H9 (cell line): ENCODE data around the gene PEAK3. TPM values are rescaled to one million over a fixed set of nuclear protein-coding genes. Genes with fewer than 3 reads are reported as not detected.

ENCODE experiments used
- DNase-seq: peaks from one replicate; pipeline ENCODE4 v3.0.0-alpha.2; 2017
- H2AFZ ChIP-seq: one replicate; pipeline ENCODE4 v1.6.1; 2013; ENCODE audit warnings: mild to moderate bottlenecking, low read length, control low read depth, moderate library complexity
- H2AK5ac ChIP-seq: 2 replicates; pipeline ENCODE4 v1.6.1; 2013; ENCODE audit warnings: low read length, control low read depth, mixed read lengths; ENCODE audit not compliant: insufficient read length
- H2BK120ac ChIP-seq: one replicate; pipeline ENCODE4 v1.6.1; 2013; ENCODE audit warnings: low read depth, mild to moderate bottlenecking, low read length, control low read depth, inconsistent platforms; ENCODE audit not compliant: poor library complexity, severe bottlenecking
- H2BK12ac ChIP-seq: 2 replicates; pipeline ENCODE4 v1.6.1; 2013; ENCODE audit warnings: low read length, control low read depth, mixed read lengths, low read depth; ENCODE audit not compliant: insufficient read length
- H2BK15ac ChIP-seq: 2 replicates; pipeline ENCODE4 v1.6.1; 2013; ENCODE audit warnings: low read depth, low read length, control low read depth
- H2BK20ac ChIP-seq: one replicate; pipeline ENCODE4 v1.6.1; 2013; ENCODE audit warnings: low read depth, mild to moderate bottlenecking, low read length, control low read depth, inconsistent platforms; ENCODE audit not compliant: poor library complexity, severe bottlenecking
- H2BK5ac ChIP-seq: 2 replicates; pipeline ENCODE4 v1.6.1; 2013; ENCODE audit warnings: low read length, control low read depth, mixed read lengths; ENCODE audit not compliant: insufficient read length
- H3K14ac ChIP-seq: 2 replicates; pipeline ENCODE4 v1.6.1; 2013; ENCODE audit warnings: low read length, control low read depth; ENCODE audit not compliant: insufficient read depth
- H3K18ac ChIP-seq: 2 replicates; pipeline ENCODE4 v1.6.1; 2013; ENCODE audit warnings: low read depth, mild to moderate bottlenecking, mixed read lengths, low read length, control low read depth; ENCODE audit not compliant: insufficient read length
- H3K23ac ChIP-seq: 2 replicates; pipeline ENCODE4 v1.6.1; 2013; ENCODE audit warnings: low read length, control low read depth, mixed read lengths, low read depth; ENCODE audit not compliant: insufficient read length
- H3K23me2 ChIP-seq: 2 replicates; pipeline ENCODE4 v1.6.1; 2013; ENCODE audit warnings: low read depth, mild to moderate bottlenecking, mixed read lengths, low read length, control low read depth; ENCODE audit not compliant: insufficient read length, poor library complexity, severe bottlenecking
- H3K27ac ChIP-seq: 2 replicates; pipeline ENCODE4 v1.5.1; 2013; ENCODE audit warnings: low read length, control low read depth, mixed read lengths, low read depth; ENCODE audit not compliant: insufficient read length
- H3K27me3 ChIP-seq: 2 replicates; pipeline ENCODE4 v1.6.1; 2013; ENCODE audit warnings: low read length, control low read depth, inconsistent platforms; ENCODE audit not compliant: insufficient read depth
- H3K4ac ChIP-seq: 2 replicates; pipeline ENCODE4 v1.6.1; 2013; ENCODE audit warnings: low read depth, mild to moderate bottlenecking, control low read depth, inconsistent platforms, low read length, moderate library complexity
- H3K4me1 ChIP-seq: 2 replicates; pipeline ENCODE4 v1.6.1; 2013; ENCODE audit warnings: low read length, control low read depth, inconsistent platforms; ENCODE audit not compliant: insufficient read depth
- H3K4me2 ChIP-seq: 2 replicates; pipeline ENCODE4 v1.6.1; 2013; ENCODE audit warnings: low read length, control low read depth, mixed read lengths; ENCODE audit not compliant: insufficient read length, insufficient read depth
- H3K56ac ChIP-seq: 2 replicates; pipeline ENCODE4 v1.6.1; 2013; ENCODE audit warnings: low read depth, mild to moderate bottlenecking, mixed read lengths, low read length, control low read depth; ENCODE audit not compliant: insufficient read length
- H3K79me1 ChIP-seq: 2 replicates; pipeline ENCODE4 v1.6.1; 2013; ENCODE audit warnings: low read depth, mild to moderate bottlenecking, moderate library complexity, low read length, control low read depth, inconsistent platforms; ENCODE audit not compliant: insufficient read depth, poor library complexity, severe bottlenecking
- H3K79me2 ChIP-seq: 2 replicates; pipeline ENCODE4 v1.6.1; 2013; ENCODE audit warnings: low read length, control low read depth, inconsistent platforms; ENCODE audit not compliant: insufficient read depth
- H3K9ac ChIP-seq: 2 replicates; pipeline ENCODE4 v1.6.1; 2013; ENCODE audit warnings: low read length, control low read depth, mixed read lengths; ENCODE audit not compliant: insufficient read length; ENCODE audit errors: extremely low read depth
- H3K9me3 ChIP-seq: one replicate; pipeline ENCODE4 v1.6.1; 2013; ENCODE audit warnings: low read depth, low read length, inconsistent platforms; ENCODE audit not compliant: control insufficient read depth
- H3T11ph ChIP-seq: one replicate; pipeline ENCODE4 v1.6.1; 2013; ENCODE audit warnings: mild to moderate bottlenecking, low read length, control low read depth, inconsistent platforms
- H4K20me1 ChIP-seq: one replicate; pipeline ENCODE4 v1.6.1; 2013; ENCODE audit not compliant: control insufficient read depth, insufficient read length, insufficient read depth
- H4K5ac ChIP-seq: 2 replicates; pipeline ENCODE4 v1.6.1; 2013; ENCODE audit warnings: low read depth, mild to moderate bottlenecking, mixed read lengths, low read length, control low read depth; ENCODE audit not compliant: insufficient read length
- H4K8ac ChIP-seq: replicated peaks from 2 replicates; pipeline ENCODE4 v1.6.1; 2013; ENCODE audit warnings: low read length, control low read depth, mixed read lengths, low read depth; ENCODE audit not compliant: insufficient read length
- H4K91ac ChIP-seq: 2 replicates; pipeline ENCODE4 v1.6.1; 2013; ENCODE audit warnings: low read depth, mild to moderate bottlenecking, moderate library complexity, mixed read lengths, low read length, control low read depth; ENCODE audit not compliant: insufficient read length
- H3K27ac Mint-ChIP-seq, 3 experiments: 2 replicates in 2 of 3; 3 replicates in 1 of 3; pipeline ENCODE4 v1.8.0; 2020 to 2021; ENCODE audit warnings: mixed read lengths in 3 of 3, mild to moderate bottlenecking in 1 of 3, moderate library complexity in 1 of 3
- H3K27me3 Mint-ChIP-seq: 2 replicates; pipeline ENCODE4 v1.8.0; 2021; ENCODE audit warnings: low read depth, mild to moderate bottlenecking, moderate library complexity, mixed read lengths
- H3K36me3 Mint-ChIP-seq, 3 experiments: 2 replicates in 2 of 3; 3 replicates in 1 of 3; pipeline ENCODE4 v1.8.0; 2020 to 2021; ENCODE audit warnings: low read depth in 3 of 3, mixed read lengths in 3 of 3; ENCODE audit not compliant: insufficient read depth in 1 of 3
- H3K4me1 Mint-ChIP-seq, 2 experiments: 2 replicates each; pipeline ENCODE4 v1.8.0; 2020; ENCODE audit warnings: mixed read lengths in 2 of 2
- H3K4me3 Mint-ChIP-seq, 2 experiments: 2 replicates in 1 of 2; 3 replicates in 1 of 2; pipeline ENCODE4 v1.8.0; 2020 to 2021; ENCODE audit warnings: mild to moderate bottlenecking in 2 of 2, mixed read lengths in 2 of 2, moderate library complexity in 1 of 2
- H3K9me3 Mint-ChIP-seq, 2 experiments: 2 replicates in 1 of 2; 3 replicates in 1 of 2; pipeline ENCODE4 v1.8.0; 2020; ENCODE audit warnings: mild to moderate bottlenecking in 2 of 2, mixed read lengths in 2 of 2, moderate library complexity in 1 of 2
- WGBS: extraction: QIAGEN DNeasy Blood & Tissue Kit; methylation state at CpG from one replicate; pipeline ENCODE4 v1.1.7; 2013; ENCODE audit warnings: missing lambda C conversion rate, low lambda C conversion rate, mixed read lengths; ENCODE audit not compliant: insufficient read length; ENCODE audit errors: extremely low coverage; 5-methylcytosine and 5-hydroxymethylcytosine counted together
- total RNA-seq: library from RNA; stranded (reverse); gene quantifications from 2 replicates; pipeline ENCODE4 v1.2.1, GENCODE V29; 2021
- TF ChIP-seq, protein P1 (sequence below): fragments of 200-600 bp; sonication (generic); conservative IDR thresholded peaks from 3 replicates; pipeline ENCODE4 v1.8.0; 2021; ENCODE audit warnings: antibody characterized with exemption, mild to moderate bottlenecking

The PEAK3 gene
- total RNA-seq, 1 experiment from 2014 or later = not detected

DNA sequence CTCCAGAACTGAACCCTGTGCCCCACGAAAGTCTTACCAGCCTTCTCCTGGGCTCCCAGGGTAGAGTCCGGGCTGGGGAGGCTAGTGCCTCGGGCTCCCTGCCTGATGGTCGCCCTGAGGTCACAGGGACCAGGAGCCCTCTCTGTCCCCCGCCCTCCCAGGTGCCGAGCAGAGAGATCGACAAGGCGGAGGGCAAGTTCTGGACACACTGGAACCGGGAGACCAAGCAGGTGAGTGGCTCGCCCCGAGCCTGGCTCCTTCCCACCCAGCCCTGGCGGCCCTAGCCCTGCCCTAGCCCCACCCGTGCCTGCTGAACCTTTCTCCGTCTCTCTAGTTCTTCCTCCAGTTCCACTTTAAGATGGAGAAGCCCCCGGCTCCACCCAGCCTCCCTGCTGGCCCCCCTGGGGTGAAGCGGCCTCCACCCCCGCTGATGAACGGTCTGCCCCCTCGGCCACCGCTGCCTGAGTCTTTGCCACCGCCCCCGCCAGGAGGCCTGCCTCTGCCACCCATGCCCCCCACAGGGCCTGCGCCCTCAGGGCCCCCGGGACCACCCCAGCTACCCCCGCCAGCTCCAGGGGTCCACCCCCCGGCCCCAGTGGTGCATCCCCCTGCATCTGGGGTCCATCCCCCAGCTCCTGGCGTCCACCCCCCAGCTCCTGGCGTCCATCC is 34.4 kb downstream of the PEAK3 start:
- Histone ChIP-seq H2BK120ac (no peak overlapping the region), H3K27ac (no peak overlapping the region), H2AK5ac (no peak overlapping the region), H3K18ac (no peak overlapping the region), H3T11ph (no peak overlapping the region), H2BK20ac (no peak overlapping the region), H3K4me1 (no peaks in the 10 kb centered on the region), H3K23me2 (no peaks in the 10 kb centered on the region), H3K23ac (no peak overlapping the region), H4K20me1 (no peaks in the 10 kb centered on the region), H3K4ac (no peak overlapping the region), H3K56ac (no peak overlapping the region), H4K91ac (no peak overlapping the region), H3K9me3 (no peaks in the 10 kb centered on the region), H2BK15ac (no peak overlapping the region), H2BK5ac (no peak overlapping the region), H3K79me2 (peaks cover under 1% of the 10 kb centered on the region; the same call in 1 of the 2 replicates), H3K27me3 (no peaks in the 10 kb centered on the region), H4K5ac (no peak overlapping the region), H4K8ac (no peak overlapping the region), H2AFZ (no peak overlapping the region), H3K14ac (no peak overlapping the region), H3K9ac (no peak overlapping the region), H3K4me2 (no peak overlapping the region), H3K79me1 (peaks cover 2% of the 10 kb centered on the region), H2BK12ac (no peak overlapping the region)
- Mint-ChIP-seq H3K9me3 (no peaks in the 10 kb centered on the region), H3K36me3 (peaks cover 13 to 37% (median 29%) of the 10 kb centered on the region in 3 experiments; a peak in 6 of 7 replicates), H3K4me1 (no peaks in the 10 kb centered on the region), H3K27ac (no peak overlapping the region), H3K4me3 (no peak overlapping the region), H3K27me3 (peaks cover 2% of the 10 kb centered on the region)
- no peak for DNase-seq
- no CpG with 5 or more reads among the region's 28 CpGs for whole genome bisulfite sequencing
- TF ChIP-seq, protein P1, sequence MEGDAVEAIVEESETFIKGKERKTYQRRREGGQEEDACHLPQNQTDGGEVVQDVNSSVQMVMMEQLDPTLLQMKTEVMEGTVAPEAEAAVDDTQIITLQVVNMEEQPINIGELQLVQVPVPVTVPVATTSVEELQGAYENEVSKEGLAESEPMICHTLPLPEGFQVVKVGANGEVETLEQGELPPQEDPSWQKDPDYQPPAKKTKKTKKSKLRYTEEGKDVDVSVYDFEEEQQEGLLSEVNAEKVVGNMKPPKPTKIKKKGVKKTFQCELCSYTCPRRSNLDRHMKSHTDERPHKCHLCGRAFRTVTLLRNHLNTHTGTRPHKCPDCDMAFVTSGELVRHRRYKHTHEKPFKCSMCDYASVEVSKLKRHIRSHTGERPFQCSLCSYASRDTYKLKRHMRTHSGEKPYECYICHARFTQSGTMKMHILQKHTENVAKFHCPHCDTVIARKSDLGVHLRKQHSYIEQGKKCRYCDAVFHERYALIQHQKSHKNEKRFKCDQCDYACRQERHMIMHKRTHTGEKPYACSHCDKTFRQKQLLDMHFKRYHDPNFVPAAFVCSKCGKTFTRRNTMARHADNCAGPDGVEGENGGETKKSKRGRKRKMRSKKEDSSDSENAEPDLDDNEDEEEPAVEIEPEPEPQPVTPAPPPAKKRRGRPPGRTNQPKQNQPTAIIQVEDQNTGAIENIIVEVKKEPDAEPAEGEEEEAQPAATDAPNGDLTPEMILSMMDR = no peak
